Heart left ventricle (tissue), 16 donors: ENCODE data around the gene PHF3. TPM values are rescaled to one million over a fixed set of nuclear protein-coding genes. Genes with fewer than 3 reads are reported as not detected.

Source experiments
- ATAC-seq, 4 donors: fragments of 200-7000 bp; cut with Tn5 transposase; one replicate each; pipeline ENCODE4 v1.9.1; 2020 to 2022; ENCODE audit warnings: moderate library complexity in 4 of 4, mild to moderate bottlenecking in 3 of 4, moderate number of reproducible peaks in 1 of 4
- DNase-seq, 5 donors: peaks; one replicate each; pipeline ENCODE4 v3.0.0-alpha.2; 2020
- H3K27ac ChIP-seq, 12 donors: fragments of 200-600 bp; sonication (generic) in 4 of 12; one replicate each; pipeline versions ENCODE4 v1.5.0 to v1.8.0; 2016 to 2022; ENCODE audit warnings: mild to moderate bottlenecking in 2 of 12
- H3K27me3 ChIP-seq, 9 donors: fragments of 200-600 bp; sonication (generic) in 2 of 9; one replicate each; pipeline versions ENCODE4 v1.5.1 to v1.8.0; 2016 to 2022; ENCODE audit warnings: mild to moderate bottlenecking in 3 of 9
- H3K36me3 ChIP-seq, 9 donors: fragments of 200-600 bp; sonication (generic) in 2 of 9; one replicate each; pipeline versions ENCODE4 v1.5.0 to v1.8.0; 2018 to 2022; ENCODE audit warnings: mild to moderate bottlenecking in 2 of 9
- H3K4me1 ChIP-seq, 12 donors: fragments of 200-600 bp; sonication (generic) in 4 of 12; one replicate each; pipeline versions ENCODE4 v1.5.0 to v1.8.0; 2016 to 2022; ENCODE audit warnings: mild to moderate bottlenecking in 3 of 12
- H3K4me3 ChIP-seq, 12 donors: fragments of 200-600 bp; sonication (generic) in 4 of 12; one replicate each; pipeline versions ENCODE4 v1.5.0 to v1.8.0; 2017 to 2022; ENCODE audit warnings: mild to moderate bottlenecking in 9 of 12, moderate library complexity in 4 of 12
- H3K9me3 ChIP-seq, 12 donors: fragments of 200-600 bp; sonication (generic) in 4 of 12; one replicate each; pipeline versions ENCODE4 v1.5.0 to v1.8.0; 2016 to 2022; ENCODE audit warnings: mild to moderate bottlenecking in 1 of 12
- POLR2A ChIP-seq, 2 donors: fragments of 450-650 bp; IDR thresholded peaks; one replicate each; pipeline ENCODE4 v1.6.1; 2017; ENCODE audit warnings: antibody characterized with exemption in 2 of 2, mild to moderate bottlenecking in 2 of 2, moderate library complexity in 2 of 2
- WGBS, 4 donors: extraction: QIAGEN DNeasy Blood & Tissue Kit in 2 of 4; methylation state at CpG; one replicate each; pipeline versions ENCODE4 v1.1.5 to v1.1.7; 2013 to 2018; 5-methylcytosine and 5-hydroxymethylcytosine counted together
- intact Hi-C, 10 donors: fragments of 100-400 bp; cut with DNase I; formaldehyde crosslinking; loops; one replicate each; pipeline versions ENCODE4 v1.11.1 to v1.14.2; 2022
- polyA plus RNA-seq, 2 donors: library from polyadenylated mRNA; stranded (reverse); fragments of 200-250 nt; gene quantifications; one replicate each; pipeline ENCODE4 v1.2.3, GENCODE V29; 2013
- total RNA-seq, 9 donors: library from RNA; depleted of rRNA in 2 of 9; stranded (reverse); fragments of >200 nt in 2 of 9; fragmentation: NEBNext Ultra II Directional in 3 of 9; extraction: Animal tissue kit (Norgen Biotek cat#: 25700) in 3 of 9; gene quantifications; one replicate each; pipeline versions ENCODE4 v1.1.0 to v1.2.4, GENCODE V29; 2016 to 2023
- TF ChIP-seq, protein P1 (sequence below), 12 donors: fragments of 200-600 bp; sonication (generic) in 4 of 12; IDR thresholded peaks; one replicate each; pipeline versions ENCODE4 v1.5.0 to v1.8.0; 2018 to 2022; ENCODE audit warnings: antibody characterized with exemption in 12 of 12, mild to moderate bottlenecking in 5 of 12
- donor health status: ischemic (EF 13 %, LVEDD 7.1; RV severe dilation, severe dysfunction).
- donor health status: healthy with polysubstance abuse.
- donor health status: DM: no; HTN: yes; CAD: no.
- donor health status: DM: no; HTN: no; CAD: no.
- donor health status: ischemic (EF 25% LVEDD 6.9; RV normal size, moderate dysfunction).
- donor health status: ischemic (EF 25% LVEDD 5.7; RV mildly dilated, moderate dysfunction).
- donor health status: healthy.
- donor health status: DM: yes; HTN: yes; CAD: no.
- donor health status: ischemic (EF 35%, LVEDD 5.7; RV mildly dilated, moderate dysfunction).
- donor health status: nonischemic (EF 11% LVEDD 7.7; RV severe dilation, severe dysfunction).
- donor health status: DM: yes; HTN: yes; CAD: no.
- donor health status: PGD.
- donor health status: ischemic (EF 29% LVEDD 5.4; RV normal size, mild dysfunction).
- donor health status: nonischemic (EF 23%, LVEDD 6.1; RV moderate dilation, normal function).

PHF3 gene
- total and polyA plus RNA-seq, 11 donors: 5.3 to 53.5 (median 34.0) TPM

- Histone ChIP-seq H3K27me3 (no peaks in the 10 kb centered on the region), H3K4me3 (no peak overlapping the region), H3K4me1 (no peaks in the 10 kb centered on the region), H3K27ac (no peak overlapping the region), H3K9me3 (peaks cover 0 to 13% (median 0%) of the 10 kb centered on the region in 12 donors), H3K36me3 (no peaks in the 10 kb centered on the region)
- ATAC-seq (no peak), DNase-seq (no peak)
- TF ChIP-seq POLR2A (IDR thresholded peaks at IDR 0.05): no peak
- TF ChIP-seq, protein P1, sequence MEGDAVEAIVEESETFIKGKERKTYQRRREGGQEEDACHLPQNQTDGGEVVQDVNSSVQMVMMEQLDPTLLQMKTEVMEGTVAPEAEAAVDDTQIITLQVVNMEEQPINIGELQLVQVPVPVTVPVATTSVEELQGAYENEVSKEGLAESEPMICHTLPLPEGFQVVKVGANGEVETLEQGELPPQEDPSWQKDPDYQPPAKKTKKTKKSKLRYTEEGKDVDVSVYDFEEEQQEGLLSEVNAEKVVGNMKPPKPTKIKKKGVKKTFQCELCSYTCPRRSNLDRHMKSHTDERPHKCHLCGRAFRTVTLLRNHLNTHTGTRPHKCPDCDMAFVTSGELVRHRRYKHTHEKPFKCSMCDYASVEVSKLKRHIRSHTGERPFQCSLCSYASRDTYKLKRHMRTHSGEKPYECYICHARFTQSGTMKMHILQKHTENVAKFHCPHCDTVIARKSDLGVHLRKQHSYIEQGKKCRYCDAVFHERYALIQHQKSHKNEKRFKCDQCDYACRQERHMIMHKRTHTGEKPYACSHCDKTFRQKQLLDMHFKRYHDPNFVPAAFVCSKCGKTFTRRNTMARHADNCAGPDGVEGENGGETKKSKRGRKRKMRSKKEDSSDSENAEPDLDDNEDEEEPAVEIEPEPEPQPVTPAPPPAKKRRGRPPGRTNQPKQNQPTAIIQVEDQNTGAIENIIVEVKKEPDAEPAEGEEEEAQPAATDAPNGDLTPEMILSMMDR (IDR thresholded peaks at IDR 0.05): no peak
- intact Hi-C loops: no loop called here
These were observed 106.5 kb downstream of the PHF3 start for GRCh38 chr6:63742060-63742459.

DNA sequence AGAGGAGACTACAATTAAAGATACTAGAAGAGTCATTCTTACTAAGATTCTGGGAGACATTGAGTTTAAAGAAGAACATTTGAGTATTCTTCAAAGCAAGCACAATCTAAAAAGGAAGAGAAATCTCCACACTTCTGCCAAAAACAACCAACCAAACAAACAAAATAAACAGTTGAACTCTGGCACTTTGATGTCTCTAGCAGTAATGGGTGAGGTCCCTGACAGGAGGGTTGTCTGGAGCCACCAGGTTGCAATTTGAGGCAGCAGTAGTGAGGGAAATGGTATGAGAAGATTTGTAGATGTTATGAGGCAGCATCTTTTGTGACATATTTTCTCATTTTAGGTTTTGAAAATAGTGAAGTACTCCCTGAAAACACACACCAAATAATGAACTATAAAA, 108.1 kb downstream of the PHF3 start:
- intact Hi-C loops: no loop called here
- no peak for TF ChIP-seq POLR2A (IDR thresholded peaks at IDR 0.05)
- TF ChIP-seq, protein P1 (IDR thresholded peaks at IDR 0.05): no peak
- H3K36me3 ChIP-seq: no peaks in the 10 kb centered on the region
- no peaks in the 10 kb centered on the region for H3K27me3 ChIP-seq
- H3K4me3 ChIP-seq: no peak overlapping the region
- no peak for ATAC-seq
- no peaks in the 10 kb centered on the region for H3K4me1 ChIP-seq
- H3K9me3 ChIP-seq: peaks cover 0 to 6% (median 0%) of the 10 kb centered on the region in 12 donors
- no peak for DNase-seq
- H3K27ac ChIP-seq: no peak overlapping the region

DNA sequence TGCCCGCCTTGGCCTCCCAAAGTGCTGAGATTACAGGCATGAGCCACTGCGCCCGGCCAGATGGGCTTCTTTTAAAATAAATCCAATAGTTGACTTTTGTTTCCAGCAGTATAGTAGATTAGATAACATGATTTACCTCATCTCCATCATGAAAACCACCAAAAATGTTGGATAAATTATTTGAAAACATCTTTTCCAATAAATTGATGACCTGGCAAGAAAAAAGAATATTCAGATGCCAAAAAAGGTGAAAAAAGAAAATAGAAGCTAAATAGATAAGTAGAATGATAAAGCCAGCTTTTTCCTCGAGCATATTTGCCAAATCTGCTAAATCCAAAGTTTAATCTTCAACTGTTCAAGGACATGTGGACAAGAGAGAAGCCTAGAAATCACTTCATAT, 109.2 kb downstream of the PHF3 start:
- Histone ChIP-seq H3K4me1 (no peaks in the 10 kb centered on the region), H3K36me3 (no peaks in the 10 kb centered on the region), H3K9me3 (peaks cover 0 to 6% (median 0%) of the 10 kb centered on the region in 12 donors), H3K4me3 (no peak overlapping the region), H3K27me3 (no peaks in the 10 kb centered on the region), H3K27ac (no peak overlapping the region)
- TF ChIP-seq, protein P1 (IDR thresholded peaks at IDR 0.05): no peak
- no peak for TF ChIP-seq POLR2A (IDR thresholded peaks at IDR 0.05)
- DNase-seq (no peak), ATAC-seq (no peak)
- intact Hi-C loops: no loop called here
- WGBS, 4 donors: 79 to 84% (median 83%) methylated on average over 4 of the region's 4 CpGs

GRCh38 chr6:63745784-63746183, 110.2 kb downstream of the PHF3 start:
- Histone ChIP-seq H3K27ac (no peak overlapping the region), H3K4me1 (no peaks in the 10 kb centered on the region), H3K9me3 (peaks cover 0 to 6% (median 0%) of the 10 kb centered on the region in 12 donors), H3K27me3 (no peaks in the 10 kb centered on the region), H3K4me3 (no peak overlapping the region), H3K36me3 (no peaks in the 10 kb centered on the region)
- intact Hi-C loops: no loop called here
- no peak for DNase-seq
- TF ChIP-seq POLR2A (IDR thresholded peaks at IDR 0.05): no peak
- TF ChIP-seq, protein P1 (IDR thresholded peaks at IDR 0.05): no peak
- no peak for ATAC-seq
